NCI-H460 (cell line): ENCODE results near the gene TREML1. TPM values are rescaled to one million over a fixed set of nuclear protein-coding genes. Genes with fewer than 3 reads are reported as not detected.
"Not testable (repeated sequence)": the region's sequence is repeated elsewhere in the genome, so short reads cannot be mapped to it uniquely, and the experiment has no call there.

Experiments used
- DNase-seq: peaks from one replicate; pipeline ENCODE4 v3.0.0-alpha.2; 2016; ENCODE audit warnings: low read depth; ENCODE audit errors: extremely low read depth
- total RNA-seq: library from RNA; depleted of rRNA; stranded (reverse); fragments of >200 nt; shearing (Covaris generic); gene quantifications from 2 replicates; pipeline ENCODE4 v1.2.3, GENCODE V29; 2014; rRNA removed

The TREML1 gene
- total RNA-seq, 1 experiment from 2014 or later, result not detected

- DNase-seq, result no peak
These were observed 696 bp downstream of the TREML1 start for GRCh38 chr6:41153451-41153850.

- no peak for DNase-seq
These were observed 3.5 kb downstream of the TREML1 start for GRCh38 chr6:41150671-41151070.

GRCh38 chr6:41147917-41148316 lies 6.2 kb downstream of the TREML1 start:
- DNase-seq, result no peak

- no peak for DNase-seq
These were observed 17.2 kb downstream of the TREML1 start for GRCh38 chr6:41136911-41137310.

- DNase-seq, result no peak
These were observed 18.9 kb downstream of the TREML1 start for GRCh38 chr6:41135062-41135832.

- no peak for DNase-seq
These were observed 21.9 kb downstream of the TREML1 start for GRCh38 chr6:41132254-41132653.

GRCh38 chr6:41125282-41125681 lies 28.9 kb downstream of the TREML1 start:
- DNase-seq, result no peak

GRCh38 chr6:41122918-41123317 lies 31.2 kb downstream of the TREML1 start:
- no peak for DNase-seq

GRCh38 chr6:41122373-41122772 lies 31.8 kb downstream of the TREML1 start:
- no peak for DNase-seq

GRCh38 chr6:41120058-41120457 lies 34.1 kb downstream of the TREML1 start:
- no peak for DNase-seq

GRCh38 chr6:41119508-41119907 lies 34.6 kb downstream of the TREML1 start:
- DNase-seq, result no peak

- DNase-seq, result not testable (repeated sequence)
These were observed 39.1 kb downstream of the TREML1 start for GRCh38 chr6:41115027-41115426.

- no peak for DNase-seq
These were observed 43.1 kb downstream of the TREML1 start for GRCh38 chr6:41111017-41111416.

- no peak for DNase-seq
These were observed 50.3 kb downstream of the TREML1 start for GRCh38 chr6:41103847-41104246.

- DNase-seq, result no peak
These were observed 53.3 kb downstream of the TREML1 start for GRCh38 chr6:41100871-41101287.

Other genes with a start within 250 kb of the TREML1 start
- gene UNC5CL, start 115.1 kb downstream of the TREML1 start, total RNA-seq, result 0.10 TPM in 1 of 2 replicates, not detected in the other
- gene TSPO2, start 111.9 kb downstream of the TREML1 start, total RNA-seq, result not detected in 2 replicates
- gene APOBEC2, start 101.1 kb downstream of the TREML1 start, total RNA-seq, result not detected in 2 replicates
- gene OARD1, start 82.0 kb downstream of the TREML1 start, total RNA-seq, result 17.1 and 22.6 TPM in 2 replicates
- gene NFYA, start 81.4 kb downstream of the TREML1 start, total RNA-seq, result 11.8 and 13.6 TPM in 2 replicates
- not detected in 2 replicates for gene TREM2, start 8.8 kb upstream of the TREML1 start, total RNA-seq
- gene TREML2, start 46.8 kb upstream of the TREML1 start, total RNA-seq, result not detected in 2 replicates
- not detected in 2 replicates for gene TREML4, start 74.0 kb upstream of the TREML1 start, total RNA-seq
- gene TREM1, start 132.3 kb upstream of the TREML1 start, total RNA-seq, result 0.67 TPM in 1 of 2 replicates, not detected in the other
- gene NCR2, start 181.3 kb upstream of the TREML1 start, total RNA-seq, result not detected in 2 replicates